ENCODE results near the gene NDUFA12.

Gene NDUFA12

DNA sequence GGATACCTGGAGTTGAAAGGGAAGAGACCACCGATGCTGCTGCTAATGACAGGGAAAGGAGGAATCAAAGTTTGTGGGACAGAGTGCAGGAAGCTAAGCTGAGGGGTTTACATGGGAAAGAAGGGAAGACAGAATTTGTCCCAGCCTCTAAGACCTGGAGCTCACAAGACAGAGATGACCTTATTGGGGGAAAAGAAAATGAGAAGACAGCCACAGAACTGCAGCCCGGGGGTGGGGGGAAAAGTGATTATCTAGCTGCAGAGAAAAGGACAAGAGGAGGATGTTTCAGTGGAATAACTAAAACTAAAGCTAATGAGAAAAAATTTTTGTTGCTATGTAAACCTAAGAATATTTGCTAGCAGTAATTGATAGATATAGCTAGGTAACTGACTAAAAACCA is 30.7 kb downstream of the NDUFA12 start:
- peaks cover 9% of the 10 kb centered on the region for H3K36me3 Mint-ChIP-seq (ENCODE audit: insufficient read depth)
- no peaks in the 10 kb centered on the region for H3K27me3 Mint-ChIP-seq
- H3K9me3 Mint-ChIP-seq, result no peaks in the 10 kb centered on the region
- no peak overlapping the region for H3K4me3 Mint-ChIP-seq
- peaks cover 7 to 9% of the 10 kb centered on the region in 2 donors for H3K4me1 Mint-ChIP-seq (ENCODE audit: low read depth in 2 of 2)
- ATAC-seq (replicated peaks), result no peak
- DNase-seq, result no peak
- H3K27ac Mint-ChIP-seq, result peak overlapping the region in 1 of 2 donors; percentile 7

DNA sequence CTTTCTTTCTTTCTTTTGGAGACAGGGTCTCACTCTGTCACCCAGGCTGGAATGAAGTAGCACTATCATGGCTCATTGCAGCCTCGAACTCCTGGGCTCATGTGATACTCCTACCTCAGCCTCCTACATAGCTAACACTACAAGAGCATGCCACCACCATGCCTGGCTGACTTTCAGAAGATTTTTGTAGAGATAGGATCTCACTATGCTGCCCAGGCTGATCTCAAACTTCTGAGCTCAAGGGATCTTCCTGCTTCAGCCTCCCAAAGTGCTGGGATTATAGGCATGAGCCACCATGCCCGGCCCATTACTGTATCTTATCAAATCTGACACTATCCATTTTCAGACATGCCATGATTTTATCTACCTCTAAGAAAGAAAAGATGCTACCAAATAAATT is 31.6 kb downstream of the NDUFA12 start:
- H3K9me3 Mint-ChIP-seq, result no peaks in the 10 kb centered on the region
- H3K4me1 Mint-ChIP-seq (ENCODE audit: low read depth in 2 of 2), result peaks cover 5 to 7% of the 10 kb centered on the region in 2 donors
- H3K27ac Mint-ChIP-seq, result no peak overlapping the region
- DNase-seq, result no peak
- no peaks in the 10 kb centered on the region for H3K27me3 Mint-ChIP-seq
- H3K36me3 Mint-ChIP-seq (ENCODE audit: insufficient read depth), result peaks cover 7% of the 10 kb centered on the region
- no peak for ATAC-seq (replicated peaks)
- H3K4me3 Mint-ChIP-seq, result no peak overlapping the region

DNA sequence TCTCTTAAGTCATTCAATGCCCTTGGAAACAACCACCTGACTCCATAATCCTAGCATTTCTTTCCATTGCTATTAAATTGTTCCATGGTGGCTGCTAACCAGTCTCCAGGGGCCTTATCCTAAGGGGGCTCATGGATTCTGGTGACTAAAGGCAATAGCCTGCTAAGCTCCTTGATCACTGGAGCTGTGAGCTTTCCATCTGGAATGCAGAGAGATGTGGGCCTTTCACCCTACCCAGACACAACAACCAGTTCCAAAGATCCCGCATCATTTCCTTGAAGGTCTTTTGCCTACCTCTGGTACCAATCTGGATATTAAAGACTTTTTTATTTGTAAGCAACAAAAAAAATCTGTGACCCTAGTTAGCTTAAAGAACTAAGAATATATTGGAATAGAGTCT is 32.9 kb downstream of the NDUFA12 start:
- DNase-seq, result no peak
- no peaks in the 10 kb centered on the region for H3K27me3 Mint-ChIP-seq
- H3K36me3 Mint-ChIP-seq (ENCODE audit: insufficient read depth), result peaks cover 7% of the 10 kb centered on the region
- ATAC-seq (replicated peaks), result no peak
- no peaks in the 10 kb centered on the region for H3K9me3 Mint-ChIP-seq
- H3K27ac Mint-ChIP-seq, result no peak overlapping the region
- H3K4me3 Mint-ChIP-seq, result no peak overlapping the region
- H3K4me1 Mint-ChIP-seq (ENCODE audit: low read depth in 2 of 2), result peaks cover 5 to 7% of the 10 kb centered on the region in 2 donors

DNA sequence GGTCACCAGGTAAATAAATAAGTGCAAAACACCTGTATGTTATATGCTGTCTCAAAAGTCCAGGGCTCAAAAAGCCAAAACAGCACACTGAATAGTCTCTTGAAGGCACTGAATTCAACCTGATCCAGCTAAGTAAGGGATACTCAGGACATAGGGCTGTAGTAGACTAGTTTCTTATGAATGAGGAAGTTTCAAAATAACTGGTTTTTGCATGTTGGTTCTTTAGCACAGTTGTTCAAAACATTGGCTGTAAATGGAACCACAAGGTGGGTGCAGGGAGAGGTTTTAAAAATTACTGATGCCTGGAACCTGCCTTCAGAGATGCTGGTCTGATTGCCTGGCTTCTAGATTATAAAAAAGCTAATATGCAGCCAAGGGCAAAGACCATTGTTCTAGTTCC is 34.1 kb downstream of the NDUFA12 start:
- no peak for ATAC-seq (replicated peaks)
- no peak overlapping the region for H3K27ac Mint-ChIP-seq
- H3K36me3 Mint-ChIP-seq (ENCODE audit: insufficient read depth), result peaks cover 3% of the 10 kb centered on the region
- no peaks in the 10 kb centered on the region for H3K9me3 Mint-ChIP-seq
- H3K4me3 Mint-ChIP-seq, result no peak overlapping the region
- H3K4me1 Mint-ChIP-seq (ENCODE audit: low read depth in 2 of 2), result peaks cover 4 to 5% of the 10 kb centered on the region in 2 donors
- no peaks in the 10 kb centered on the region for H3K27me3 Mint-ChIP-seq
- no peak for DNase-seq

DNA sequence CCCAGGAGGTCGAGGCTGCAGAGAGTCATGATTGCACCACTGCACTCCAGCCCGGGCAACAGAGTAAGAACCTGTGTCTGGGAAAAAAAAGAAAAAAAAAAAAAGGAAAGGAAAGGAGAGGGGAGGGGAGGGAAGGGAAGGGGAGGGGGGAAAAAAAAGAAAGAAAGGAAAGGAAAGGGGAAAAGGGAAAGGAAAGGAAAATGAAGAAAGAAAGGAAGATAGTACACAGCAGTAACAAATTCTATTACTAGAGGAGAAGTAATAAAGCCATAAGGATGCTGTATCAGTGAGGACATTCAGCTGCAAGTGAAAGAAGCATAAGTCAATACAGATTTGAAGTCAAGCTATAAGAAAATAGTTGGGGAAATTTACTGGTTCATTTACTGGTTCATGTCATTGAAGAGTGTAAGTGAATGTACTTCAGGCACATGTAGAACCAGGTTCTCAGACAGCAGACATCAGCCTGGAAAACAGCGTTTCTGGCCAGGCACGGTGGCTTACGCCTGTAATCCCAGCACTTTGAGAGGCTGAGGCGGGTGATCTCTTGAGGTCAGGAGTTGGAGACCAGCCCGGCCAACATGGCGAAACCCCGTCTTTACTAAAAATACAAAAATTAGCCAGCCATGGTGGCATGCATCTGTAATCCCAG is 37.4 kb downstream of the NDUFA12 start:
- Mint-ChIP-seq H3K36me3 (ENCODE audit: insufficient read depth) (no peaks in the 10 kb centered on the region), H3K9me3 (no peaks in the 10 kb centered on the region), H3K27ac (peak overlapping the region in 1 of 2 donors; percentile 55), H3K4me1 (ENCODE audit: low read depth in 2 of 2) (peaks cover 0 to 2% of the 10 kb centered on the region in 2 donors), H3K27me3 (no peaks in the 10 kb centered on the region), H3K4me3 (no peak overlapping the region)
- ATAC-seq (replicated peaks) (no peak), DNase-seq (no peak)

DNA sequence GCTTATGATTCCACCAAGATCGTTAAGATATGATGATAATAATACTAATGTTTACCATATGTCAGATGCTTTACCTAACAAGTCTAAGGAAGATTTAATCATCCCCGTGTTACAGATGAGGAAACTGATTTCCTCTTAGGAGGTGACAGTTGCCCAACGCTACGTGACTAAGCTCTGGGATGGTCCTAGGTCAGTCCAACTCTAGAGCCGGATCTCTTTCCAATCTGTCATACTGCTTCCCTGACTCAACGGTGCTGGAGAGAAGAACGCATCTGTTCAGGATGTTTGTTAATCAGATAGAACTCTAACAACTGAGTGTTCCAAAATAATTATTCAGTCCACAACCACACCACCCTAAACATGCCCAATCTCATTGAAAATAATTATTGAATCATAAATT is 39.8 kb downstream of the NDUFA12 start:
- DNase-seq (no peak), ATAC-seq (replicated peaks) (no peak)
- no peak overlapping the region for H3K27ac Mint-ChIP-seq
- no peaks in the 10 kb centered on the region for H3K36me3 Mint-ChIP-seq (ENCODE audit: insufficient read depth)
- H3K27me3 Mint-ChIP-seq, result peaks cover 6 to 10% of the 10 kb centered on the region in 2 donors
- no peak overlapping the region for H3K4me3 Mint-ChIP-seq
- no peaks in the 10 kb centered on the region for H3K4me1 Mint-ChIP-seq (ENCODE audit: low read depth in 2 of 2)
- H3K9me3 Mint-ChIP-seq, result no peaks in the 10 kb centered on the region

DNA sequence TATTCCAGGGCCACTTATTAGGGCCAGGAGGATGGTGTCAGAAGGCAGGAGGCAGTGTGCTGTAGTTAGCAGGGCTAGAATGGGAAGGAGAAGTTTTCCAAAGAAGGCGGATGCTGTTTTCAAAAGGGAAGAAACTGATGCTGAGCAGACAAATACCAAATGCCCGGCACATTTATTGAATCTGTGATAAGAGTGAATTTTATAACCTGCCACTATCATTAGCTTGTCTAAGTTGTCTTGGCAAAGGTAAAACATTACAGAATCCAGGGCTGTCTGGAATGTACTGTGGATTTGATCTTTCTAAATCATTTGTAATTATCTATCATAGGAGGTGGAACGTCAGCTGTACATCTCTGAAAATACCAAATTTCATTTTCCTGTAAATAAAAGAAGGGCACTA is 40.8 kb downstream of the NDUFA12 start:
- no peak for DNase-seq
- ATAC-seq (replicated peaks), result no peak

DNA sequence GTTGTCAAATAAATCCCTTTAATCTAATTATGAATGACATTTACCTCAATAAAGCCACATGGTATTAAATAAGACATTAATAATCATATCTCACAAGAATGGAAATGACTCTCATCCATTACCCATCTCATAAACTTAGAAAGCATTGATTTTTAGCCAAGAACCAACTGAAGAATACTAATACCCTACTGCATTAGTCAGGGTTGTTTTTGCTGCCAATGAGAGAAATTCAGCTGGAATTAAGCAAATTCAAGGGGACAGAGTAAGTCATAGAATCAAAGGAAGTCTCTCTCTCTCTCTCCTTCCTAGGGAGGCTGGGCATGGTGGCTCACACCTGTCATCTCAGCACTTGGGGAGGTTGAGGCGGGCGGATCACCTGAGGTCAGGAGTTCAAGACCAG is 41.6 kb downstream of the NDUFA12 start:
- no peaks in the 10 kb centered on the region for H3K4me1 Mint-ChIP-seq (ENCODE audit: low read depth in 2 of 2)
- no peaks in the 10 kb centered on the region for H3K9me3 Mint-ChIP-seq
- ATAC-seq (replicated peaks) (no peak), DNase-seq (no peak)
- H3K27ac Mint-ChIP-seq, result no peak overlapping the region
- H3K4me3 Mint-ChIP-seq, result no peak overlapping the region
- H3K27me3 Mint-ChIP-seq, result peaks cover 6 to 10% of the 10 kb centered on the region in 2 donors
- peaks cover 2% of the 10 kb centered on the region for H3K36me3 Mint-ChIP-seq (ENCODE audit: insufficient read depth)

More for the DNA sequence above, 40.8 kb downstream of the NDUFA12 start:
- Mint-ChIP-seq H3K4me3 (no peak overlapping the region), H3K9me3 (no peaks in the 10 kb centered on the region), H3K36me3 (ENCODE audit: insufficient read depth) (peaks cover under 1% of the 10 kb centered on the region), H3K27ac (no peak overlapping the region), H3K4me1 (ENCODE audit: low read depth in 2 of 2) (no peaks in the 10 kb centered on the region), H3K27me3 (peaks cover 6 to 10% of the 10 kb centered on the region in 2 donors)

DNA sequence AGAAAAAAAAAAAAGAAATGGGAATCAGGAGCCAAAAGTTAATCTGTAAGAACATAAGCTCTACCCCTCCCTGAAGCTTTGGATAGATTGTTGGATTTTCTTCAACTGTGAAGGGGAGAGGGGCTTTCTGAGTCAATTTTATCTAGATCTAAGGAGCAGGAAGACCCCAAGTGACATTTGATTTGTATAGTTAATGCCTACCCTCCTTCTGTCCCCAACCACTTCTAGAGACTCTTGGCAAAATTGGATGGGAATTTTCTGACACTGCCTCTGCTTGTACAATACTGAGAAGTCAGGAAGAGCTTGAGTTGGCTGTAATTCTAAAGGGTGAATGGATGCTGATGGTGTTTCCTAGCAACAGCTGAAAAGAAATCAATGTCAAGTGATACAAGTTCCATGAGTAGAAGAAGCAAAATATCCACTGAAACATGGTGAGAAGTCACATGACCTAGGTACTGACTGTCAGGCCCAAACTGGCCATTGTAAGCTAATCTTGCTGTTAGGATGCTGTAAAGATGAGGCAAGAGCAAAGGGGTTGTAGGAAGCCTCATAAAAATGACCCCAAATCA is 42.2 kb downstream of the NDUFA12 start:
- Mint-ChIP-seq H3K4me1 (ENCODE audit: low read depth in 2 of 2) (peaks cover 0 to 4% of the 10 kb centered on the region in 2 donors), H3K9me3 (no peaks in the 10 kb centered on the region), H3K27me3 (peaks cover 6 to 10% of the 10 kb centered on the region in 2 donors), H3K36me3 (ENCODE audit: insufficient read depth) (peaks cover 2% of the 10 kb centered on the region), H3K27ac (no peak overlapping the region), H3K4me3 (no peak overlapping the region)
- DNase-seq (no peak), ATAC-seq (replicated peaks) (no peak)

DNA sequence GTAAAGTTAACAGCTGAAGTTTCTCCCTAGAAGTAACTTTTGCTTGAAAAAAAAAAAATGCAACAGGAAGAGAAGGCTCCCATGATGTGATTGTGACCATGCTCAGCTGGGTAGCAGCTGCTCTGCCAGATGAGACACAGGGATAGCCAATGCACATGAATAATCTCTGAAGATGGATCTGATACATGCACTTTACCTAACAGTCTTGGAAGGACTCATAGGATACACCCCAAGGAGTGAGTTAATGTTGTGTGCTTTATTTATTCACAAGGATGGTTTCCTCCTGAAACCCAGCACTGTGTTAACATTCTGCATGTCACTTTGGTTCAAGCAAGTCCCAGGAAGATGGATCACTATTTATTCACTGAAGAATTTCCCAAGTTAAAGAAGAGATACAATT is 46.5 kb downstream of the NDUFA12 start:
- ATAC-seq (replicated peaks), result no peak
- Mint-ChIP-seq H3K9me3 (no peaks in the 10 kb centered on the region), H3K27me3 (peaks cover 26 to 36% of the 10 kb centered on the region in 2 donors), H3K4me1 (ENCODE audit: low read depth in 2 of 2) (peaks cover 4 to 11% of the 10 kb centered on the region in 2 donors), H3K36me3 (ENCODE audit: insufficient read depth) (peaks cover 2% of the 10 kb centered on the region), H3K27ac (no peak overlapping the region), H3K4me3 (no peak overlapping the region)
- DNase-seq, result no peak

DNA sequence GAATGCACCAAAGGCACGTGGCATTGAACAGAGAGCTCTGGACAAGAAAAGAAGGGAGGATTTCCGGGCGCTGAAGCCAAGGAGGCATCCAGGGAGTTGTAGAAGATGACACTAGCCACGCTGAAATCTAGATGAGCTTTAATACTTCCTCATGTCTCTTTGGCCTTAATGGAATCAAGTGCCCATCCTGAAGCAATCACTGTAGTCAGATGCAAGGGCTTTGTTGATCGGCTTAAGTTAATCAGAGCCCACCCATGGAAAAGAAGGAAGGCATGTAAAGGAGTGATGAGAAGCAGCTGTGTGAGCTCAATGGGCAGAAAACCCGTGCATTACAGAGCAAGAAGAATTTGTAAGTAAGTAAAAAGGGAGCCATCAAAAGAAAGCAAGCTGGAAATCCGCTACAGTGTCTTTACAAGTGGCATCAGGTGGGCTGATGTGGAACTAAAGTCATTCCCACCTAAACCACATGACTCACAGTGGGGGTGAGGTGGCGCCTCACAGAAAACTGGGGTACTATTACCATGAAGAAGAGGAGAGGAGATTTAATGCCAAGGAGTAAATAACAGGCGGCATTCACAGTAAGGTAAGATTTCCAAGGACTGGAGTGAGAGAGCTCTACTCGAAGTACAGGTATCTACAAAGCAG is 48.4 kb downstream of the NDUFA12 start:
- Mint-ChIP-seq H3K27me3 (peaks cover 29 to 44% of the 10 kb centered on the region in 2 donors), H3K4me3 (no peak overlapping the region), H3K9me3 (no peaks in the 10 kb centered on the region), H3K36me3 (ENCODE audit: insufficient read depth) (peaks cover 2% of the 10 kb centered on the region), H3K4me1 (ENCODE audit: low read depth in 2 of 2) (peaks cover 4 to 11% of the 10 kb centered on the region in 2 donors), H3K27ac (no peak overlapping the region)
- no peak for DNase-seq
- ATAC-seq (replicated peaks), result no peak

DNA sequence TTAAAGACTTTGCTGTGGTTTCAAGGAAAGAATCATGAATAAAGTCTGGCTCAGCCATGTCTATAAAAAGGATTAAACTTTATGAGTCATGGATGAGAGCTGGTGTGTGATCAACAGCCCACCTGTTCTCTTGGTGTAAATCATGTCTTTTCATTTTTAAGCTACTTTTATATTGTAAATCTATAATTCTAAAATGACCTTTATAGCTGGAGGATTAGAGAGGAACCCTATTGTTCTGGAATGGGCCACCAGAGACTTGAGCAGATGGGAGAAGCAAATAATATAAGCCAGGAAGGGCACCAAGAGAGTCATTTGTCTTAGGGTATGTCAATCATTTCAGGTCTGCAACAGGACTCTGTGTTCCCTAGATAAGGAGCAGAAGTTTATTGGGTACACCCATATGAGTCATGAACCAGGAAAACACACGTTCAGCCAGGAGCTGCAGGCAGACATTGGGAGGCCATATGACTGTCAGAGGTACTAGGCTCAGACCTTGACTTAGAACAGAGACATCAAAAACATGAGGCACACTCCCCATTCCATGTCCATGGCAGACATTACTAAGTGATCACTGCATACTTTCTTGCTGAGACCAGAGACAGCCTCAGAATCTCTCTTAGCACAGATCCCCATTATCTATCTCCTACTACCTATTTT is 49.3 kb downstream of the NDUFA12 start:
- H3K36me3 Mint-ChIP-seq (ENCODE audit: insufficient read depth), result peaks cover 2% of the 10 kb centered on the region
- DNase-seq (no peak), ATAC-seq (replicated peaks) (no peak)
- H3K27ac Mint-ChIP-seq, result no peak overlapping the region
- H3K4me3 Mint-ChIP-seq, result no peak overlapping the region
- peaks cover 27 to 37% of the 10 kb centered on the region in 2 donors for H3K27me3 Mint-ChIP-seq
- peaks cover 4 to 11% of the 10 kb centered on the region in 2 donors for H3K4me1 Mint-ChIP-seq (ENCODE audit: low read depth in 2 of 2)
- H3K9me3 Mint-ChIP-seq, result no peaks in the 10 kb centered on the region

DNA sequence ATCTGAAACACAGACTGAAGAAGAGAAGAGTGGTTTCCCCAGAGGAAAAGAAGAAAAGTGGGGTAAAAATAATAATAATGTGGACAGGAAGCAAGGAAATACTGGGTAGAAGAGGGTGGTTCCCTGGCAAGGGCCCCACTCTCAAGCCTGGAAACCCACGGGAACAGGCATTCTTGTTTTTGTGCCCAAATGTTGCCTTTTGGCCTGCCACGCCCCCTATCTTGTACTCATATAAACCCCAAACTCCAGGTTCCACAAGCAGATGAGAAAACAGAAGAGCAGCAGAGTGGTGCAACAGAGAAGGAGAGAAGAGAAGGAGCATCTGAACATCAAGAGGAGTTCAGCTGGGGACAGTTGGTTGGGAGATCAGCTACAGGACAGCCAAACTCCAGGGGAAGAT is 51.2 kb downstream of the NDUFA12 start:
- H3K27me3 Mint-ChIP-seq, result peaks cover 29 to 34% of the 10 kb centered on the region in 2 donors
- DNase-seq, result no peak
- no peak overlapping the region for H3K27ac Mint-ChIP-seq
- H3K36me3 Mint-ChIP-seq (ENCODE audit: insufficient read depth), result no peaks in the 10 kb centered on the region
- H3K9me3 Mint-ChIP-seq, result no peaks in the 10 kb centered on the region
- H3K4me1 Mint-ChIP-seq (ENCODE audit: low read depth in 2 of 2), result peaks cover 4 to 11% of the 10 kb centered on the region in 2 donors
- ATAC-seq (replicated peaks), result no peak
- H3K4me3 Mint-ChIP-seq, result no peak overlapping the region
